Measurements from ENCODE around the gene AGPAT3.

The AGPAT3 gene

DNA sequence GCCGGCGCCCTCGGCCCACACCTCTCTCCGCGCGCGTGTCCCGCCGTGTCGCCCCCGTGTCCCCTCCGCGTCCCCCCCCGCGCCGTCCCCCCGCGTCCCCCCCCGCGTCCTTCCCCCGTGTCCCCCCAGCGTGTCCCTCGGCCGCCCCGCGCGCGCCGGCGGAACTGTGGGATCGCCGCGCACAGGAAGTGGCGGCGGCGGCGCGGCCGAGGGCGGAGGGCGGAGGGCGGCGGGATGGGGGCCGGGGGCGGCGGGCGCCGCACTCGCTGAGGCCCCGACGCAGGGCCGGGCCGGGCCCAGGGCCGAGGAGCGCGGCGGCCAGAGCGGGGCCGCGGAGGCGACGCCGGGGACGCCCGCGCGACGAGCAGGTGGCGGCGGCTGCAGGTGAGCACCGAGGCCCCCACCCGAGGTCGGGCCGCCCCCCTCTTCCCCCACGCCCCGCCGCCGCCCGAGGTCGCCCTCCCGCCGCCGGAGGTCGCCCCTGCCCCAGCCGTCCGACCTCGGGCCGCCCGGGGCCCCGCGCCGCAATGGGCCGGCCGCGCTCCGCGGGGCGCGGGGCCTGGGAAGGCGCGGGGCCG, at the start of gene AGPAT3:
AGPAT3 (plus strand) TSS at position 262 of the 578 bp plus-strand sequence. CDS start 94,459 bp downstream, outside the sequence.
- TF ChIP-seq EZH2phosphoT487 (IDR thresholded peaks at IDR 0.05; ENCODE audit: borderline replicate concordance, low read length) (no peak), CTCF (IDR thresholded peaks at IDR 0.05; ENCODE audit: low read depth, low read length, poor library complexity, severe bottlenecking) (no peak)
- no peaks in the 10 kb centered on the region for H3K9me3 ChIP-seq (ENCODE audit: control insufficient read depth, insufficient read depth, low read length)
- H3K4me2 ChIP-seq (ENCODE audit: low read length), result peak within 1 kb of the TSS; percentile 82
- H3K27ac ChIP-seq (ENCODE audit: low read depth, low read length), result peak within 1 kb of the TSS; percentile 30
- H3K27me3 ChIP-seq (ENCODE audit: control insufficient read depth, low read length), result no peaks in the 10 kb centered on the region
- peaks cover 11% of the 10 kb centered on the region for H3K36me3 ChIP-seq (ENCODE audit: control insufficient read depth, low read length)
- peaks cover 13% of the 10 kb centered on the region; the same call in 1 of the 2 replicates for H3F3A ChIP-seq (ENCODE audit: control insufficient read depth, insufficient read depth)
- H4K20me1 ChIP-seq (ENCODE audit: control insufficient read depth, insufficient read depth, low read depth, low read length), result no peaks in the 10 kb centered on the region; the same call in 1 of the 2 replicates
- H3K79me2 ChIP-seq (ENCODE audit: control insufficient read depth, low read length), result peaks cover 46% of the 10 kb centered on the region
- H3K9me2 ChIP-seq (replicated peaks; ENCODE audit: control insufficient read depth, low read length), result no peaks in the 10 kb centered on the region
- H3K4me3 ChIP-seq (ENCODE audit: low read length), result peak within 1 kb of the TSS; percentile 81
- H3K4me1 ChIP-seq (ENCODE audit: control insufficient read depth, low read length), result peaks cover 46% of the 10 kb centered on the region

- no peak for TF ChIP-seq EZH2phosphoT487 (IDR thresholded peaks at IDR 0.05; ENCODE audit: borderline replicate concordance, low read length)
- TF ChIP-seq CTCF (IDR thresholded peaks at IDR 0.05; ENCODE audit: low read depth, low read length, poor library complexity, severe bottlenecking), result no peak
- no peak overlapping the region for H3K4me3 ChIP-seq (ENCODE audit: low read length)
- no peak overlapping the region for H3K27ac ChIP-seq (ENCODE audit: low read depth, low read length)
- H3K27me3 ChIP-seq (ENCODE audit: control insufficient read depth, low read length), result no peaks in the 10 kb centered on the region
- H4K20me1 ChIP-seq (ENCODE audit: control insufficient read depth, insufficient read depth, low read depth, low read length), result peaks cover 7% of the 10 kb centered on the region; the same call in 1 of the 2 replicates
- no peaks in the 10 kb centered on the region for H3K9me2 ChIP-seq (replicated peaks; ENCODE audit: control insufficient read depth, low read length)
- H3K9me3 ChIP-seq (ENCODE audit: control insufficient read depth, insufficient read depth, low read length), result no peaks in the 10 kb centered on the region
- no peaks in the 10 kb centered on the region for H3K36me3 ChIP-seq (ENCODE audit: control insufficient read depth, low read length)
- H3K79me2 ChIP-seq (ENCODE audit: control insufficient read depth, low read length), result no peaks in the 10 kb centered on the region
- peaks cover 15% of the 10 kb centered on the region for H3F3A ChIP-seq (ENCODE audit: control insufficient read depth, insufficient read depth)
- H3K4me2 ChIP-seq (ENCODE audit: low read length), result no peak overlapping the region
- peaks cover 36% of the 10 kb centered on the region for H3K4me1 ChIP-seq (ENCODE audit: control insufficient read depth, low read length)
These were observed 49.0 kb upstream of the AGPAT3 start for GRCh38 chr21:43815991-43816390.

DNA sequence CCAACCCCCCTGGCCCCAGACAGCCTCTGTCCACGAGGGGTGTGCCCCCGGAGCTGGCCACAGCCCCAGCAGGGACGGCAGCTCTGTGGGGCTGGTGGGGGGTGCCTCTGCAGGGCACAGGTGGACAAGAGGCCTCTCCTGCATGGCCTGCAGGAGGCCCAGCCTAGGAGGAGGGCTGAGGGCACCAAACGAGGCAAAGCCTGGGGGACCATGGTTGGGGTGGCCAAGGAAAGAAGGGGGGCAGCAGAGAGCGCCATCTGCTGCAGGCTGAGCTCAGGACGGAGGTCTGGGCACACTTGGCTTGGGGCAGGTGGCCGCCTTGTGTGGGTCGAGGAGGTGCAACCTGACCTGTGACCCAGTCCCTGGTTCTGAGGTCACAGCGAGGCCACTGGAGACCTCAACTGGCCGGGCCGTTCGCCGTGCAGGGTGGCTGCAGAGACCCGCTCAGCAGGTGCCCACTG, 48.4 kb upstream of the AGPAT3 start:
- H3K9me3 ChIP-seq (ENCODE audit: control insufficient read depth, insufficient read depth, low read length), result no peaks in the 10 kb centered on the region
- H3K27ac ChIP-seq (ENCODE audit: low read depth, low read length), result no peak overlapping the region
- H3K79me2 ChIP-seq (ENCODE audit: control insufficient read depth, low read length), result no peaks in the 10 kb centered on the region
- H3K9me2 ChIP-seq (replicated peaks; ENCODE audit: control insufficient read depth, low read length), result no peaks in the 10 kb centered on the region
- H3K27me3 ChIP-seq (ENCODE audit: control insufficient read depth, low read length), result no peaks in the 10 kb centered on the region
- peak; percentile 56 for TF ChIP-seq CTCF (IDR thresholded peaks at IDR 0.05; ENCODE audit: low read depth, low read length, poor library complexity, severe bottlenecking)
- no peak for TF ChIP-seq EZH2phosphoT487 (IDR thresholded peaks at IDR 0.05; ENCODE audit: borderline replicate concordance, low read length)
- H3F3A ChIP-seq (ENCODE audit: control insufficient read depth, insufficient read depth), result peaks cover 15% of the 10 kb centered on the region
- H3K4me3 ChIP-seq (ENCODE audit: low read length), result no peak overlapping the region
- no peaks in the 10 kb centered on the region for H3K36me3 ChIP-seq (ENCODE audit: control insufficient read depth, low read length)
- 0 out of 2 replicates have a peak, but pooled peaks cover 4% of the 10 kb centered on the region for H4K20me1 ChIP-seq (ENCODE audit: control insufficient read depth, insufficient read depth, low read depth, low read length)
- H3K4me1 ChIP-seq (ENCODE audit: control insufficient read depth, low read length), result peaks cover 33% of the 10 kb centered on the region
- H3K4me2 ChIP-seq (ENCODE audit: low read length), result peak overlapping the region; percentile 70; the same call in 1 of the 2 replicates
